HG02852 (cell line): ENCODE results near the gene SETD1A.

Source experiments
- ATAC-seq: cut with Tn5 transposase; IDR thresholded peaks from one replicate; pipeline ENCODE4 v1.9.1; 2021; ENCODE audit warnings: mild to moderate bottlenecking, moderate library complexity; ENCODE audit not compliant: unreplicated experiment

SETD1A gene

GRCh38 chr16:30953111-30953510 is 4.4 kb upstream of the SETD1A start:
- no peak for ATAC-seq

GRCh38 chr16:30953511-30954124 is 3.9 kb upstream of the SETD1A start:
- peak; percentile 25 for ATAC-seq

DNA sequence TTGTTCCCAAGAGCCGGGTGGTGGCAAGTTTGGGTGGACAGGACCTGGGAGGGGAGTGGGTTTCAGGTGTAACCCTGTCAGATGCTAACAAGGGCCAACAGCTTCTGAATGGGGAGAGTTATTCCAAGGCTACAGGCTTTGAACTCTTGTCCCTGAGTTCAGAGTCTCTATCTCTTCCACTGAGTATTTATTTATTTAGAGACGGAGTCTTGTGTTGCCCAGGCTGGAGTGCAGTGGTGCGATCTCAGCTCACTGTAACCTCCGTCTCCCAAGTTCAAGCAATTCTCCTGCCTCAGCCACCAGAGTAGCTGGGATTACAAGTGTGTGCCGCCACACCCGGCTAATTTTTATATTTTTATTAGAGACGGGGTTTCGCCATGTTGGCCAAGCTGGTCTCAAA is 2.6 kb upstream of the SETD1A start:
- no peak for ATAC-seq

DNA sequence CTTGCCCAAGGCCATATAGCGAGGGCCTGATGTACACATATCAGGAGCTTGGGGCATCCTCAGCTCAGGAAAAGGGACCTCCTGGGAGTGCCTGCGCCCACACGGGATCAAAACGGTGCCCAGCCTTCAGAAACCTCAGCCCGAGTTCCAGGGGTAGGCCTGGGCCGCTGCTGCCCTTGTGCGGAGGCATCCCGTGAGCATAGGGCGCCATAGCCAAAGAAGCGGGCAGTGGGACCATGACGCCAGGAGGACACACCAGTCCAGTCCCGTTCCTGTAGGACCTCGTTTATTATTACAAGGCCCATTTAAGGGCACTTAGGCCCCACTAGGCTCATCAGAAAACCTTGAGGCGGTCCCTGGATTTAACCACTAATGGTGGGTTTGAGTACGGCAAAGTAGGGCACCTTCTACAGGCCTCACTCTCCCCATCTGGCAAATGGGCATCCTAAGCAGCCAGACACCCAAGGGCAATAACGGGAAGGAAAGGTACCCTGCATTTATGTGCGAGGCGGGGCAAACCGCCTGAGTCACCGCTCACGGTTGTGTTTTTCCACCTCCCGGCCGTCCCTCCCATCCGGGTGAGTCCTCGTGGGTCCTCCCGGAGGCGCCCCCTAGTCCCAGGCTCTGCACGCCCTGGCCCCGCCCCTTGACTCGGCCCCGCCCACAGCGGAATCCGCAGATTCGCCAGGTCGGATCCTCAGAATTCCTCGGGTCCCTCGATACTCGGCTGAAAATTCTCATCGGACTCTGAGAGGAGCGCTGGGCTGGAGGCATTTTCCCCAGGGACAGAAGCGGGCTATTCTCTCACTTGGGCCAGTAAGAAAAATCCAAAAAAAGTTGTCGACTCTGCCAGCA is 726 bp upstream of the SETD1A start:
- ATAC-seq, result peak; percentile 48

- ATAC-seq, result peak; percentile 28
Measured at GRCh38 chr16:30958175-30959079, 873 bp downstream of the SETD1A start.

- ATAC-seq, result no peak
Measured at GRCh38 chr16:30961384-30961783, 3.8 kb downstream of the SETD1A start.

GRCh38 chr16:30963925-30964511 is 6.5 kb downstream of the SETD1A start:
- ATAC-seq, result no peak

- no peak for ATAC-seq
Measured at GRCh38 chr16:30964574-30965226, 7.1 kb downstream of the SETD1A start.

- no peak for ATAC-seq
Measured at GRCh38 chr16:30965436-30965835, 7.9 kb downstream of the SETD1A start.

DNA sequence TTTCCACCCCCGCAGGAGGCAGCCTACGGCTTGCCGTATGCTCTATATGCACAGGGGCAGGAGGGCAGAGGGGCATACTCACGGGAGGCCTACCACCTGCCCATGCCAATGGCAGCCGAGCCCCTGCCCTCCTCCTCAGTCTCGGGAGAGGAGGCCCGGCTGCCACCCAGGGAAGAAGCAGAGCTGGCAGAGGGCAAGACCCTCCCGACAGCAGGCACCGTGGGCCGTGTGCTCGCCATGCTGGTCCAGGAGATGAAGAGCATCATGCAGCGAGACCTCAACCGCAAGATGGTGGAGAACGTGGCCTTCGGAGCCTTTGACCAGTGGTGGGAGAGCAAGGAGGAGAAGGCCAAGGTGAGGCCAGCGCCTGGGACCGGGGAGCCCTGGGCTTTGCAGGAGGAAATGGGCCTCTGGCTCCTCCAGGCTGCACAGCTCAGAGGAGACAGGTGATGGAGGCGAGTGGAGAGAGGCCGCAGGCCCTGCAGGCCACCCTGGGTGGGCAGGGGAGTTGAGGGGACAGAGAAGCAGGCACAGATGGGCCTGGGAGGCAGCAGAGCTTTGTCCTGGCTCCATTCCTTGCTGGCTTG is 8.6 kb downstream of the SETD1A start:
- ATAC-seq, result no peak

GRCh38 chr16:30967795-30968194 is 10.2 kb downstream of the SETD1A start:
- ATAC-seq, result no peak

DNA sequence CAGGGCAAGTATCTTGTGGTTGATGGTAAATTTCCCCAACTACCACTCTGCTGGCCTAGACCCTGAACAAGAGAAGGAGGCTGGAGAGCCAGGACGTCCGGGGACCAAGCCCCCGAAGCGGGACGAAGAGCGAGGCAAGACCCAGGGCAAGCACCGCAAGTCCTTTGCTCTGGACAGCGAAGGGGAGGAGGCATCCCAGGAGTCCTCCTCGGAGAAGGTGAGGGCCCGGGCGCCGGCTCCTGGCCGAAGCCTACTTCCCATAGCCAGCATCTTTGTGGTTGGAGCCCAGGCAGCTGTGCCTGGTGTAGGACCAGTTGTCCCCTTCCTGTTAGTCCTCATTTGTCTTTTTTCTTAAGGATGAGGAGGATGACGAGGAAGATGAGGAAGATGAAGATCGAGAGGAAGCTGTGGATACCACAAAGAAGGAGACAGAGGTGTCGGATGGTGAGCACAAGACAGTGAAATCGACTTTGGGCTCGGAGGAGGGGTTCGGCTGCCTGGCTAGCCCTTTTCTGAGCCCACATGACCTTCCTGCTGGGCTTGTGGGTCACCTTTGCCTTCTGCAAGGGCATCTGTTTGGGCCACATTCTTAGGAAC is 11.8 kb downstream of the SETD1A start:
- no peak for ATAC-seq

DNA sequence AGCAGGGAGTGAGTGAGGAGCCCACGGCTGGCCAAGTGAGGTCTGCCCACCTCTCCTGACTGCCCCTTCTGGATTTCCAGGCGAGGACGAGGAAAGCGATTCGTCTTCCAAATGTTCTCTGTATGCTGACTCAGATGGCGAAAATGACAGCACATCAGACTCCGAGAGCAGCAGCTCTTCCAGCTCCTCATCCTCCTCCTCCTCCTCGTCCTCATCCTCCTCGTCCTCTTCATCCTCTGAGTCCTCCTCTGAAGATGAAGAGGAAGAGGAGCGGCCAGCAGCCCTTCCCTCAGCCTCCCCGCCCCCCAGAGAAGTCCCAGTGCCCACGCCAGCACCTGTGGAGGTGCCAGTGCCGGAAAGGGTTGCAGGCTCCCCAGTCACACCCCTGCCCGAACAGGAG is 13.7 kb downstream of the SETD1A start:
- no peak for ATAC-seq

DNA sequence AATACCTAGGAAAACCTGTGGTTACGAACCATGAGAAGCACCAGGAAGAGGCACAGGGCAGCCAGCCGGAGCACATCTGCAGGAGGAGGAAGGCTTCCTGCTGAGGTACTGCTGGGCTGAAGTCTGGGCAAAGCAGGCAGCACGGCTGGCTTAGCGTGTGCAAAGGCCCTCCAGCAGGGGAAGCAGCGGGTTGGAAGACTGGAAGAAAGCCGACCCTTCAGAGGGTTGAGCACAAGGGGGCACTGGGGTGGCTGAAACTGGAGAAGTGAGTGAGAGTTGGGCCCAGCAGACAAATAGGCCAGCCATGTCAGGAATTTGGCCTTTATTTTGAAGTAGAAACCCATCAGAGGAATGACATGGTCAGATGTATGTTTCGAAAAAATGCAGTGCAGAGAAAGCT is 15.3 kb downstream of the SETD1A start:
- ATAC-seq, result no peak

- no peak for ATAC-seq
Measured at GRCh38 chr16:30974348-30974747, 16.8 kb downstream of the SETD1A start.

- no peak for ATAC-seq
Measured at GRCh38 chr16:30976486-30976885, 18.9 kb downstream of the SETD1A start.

DNA sequence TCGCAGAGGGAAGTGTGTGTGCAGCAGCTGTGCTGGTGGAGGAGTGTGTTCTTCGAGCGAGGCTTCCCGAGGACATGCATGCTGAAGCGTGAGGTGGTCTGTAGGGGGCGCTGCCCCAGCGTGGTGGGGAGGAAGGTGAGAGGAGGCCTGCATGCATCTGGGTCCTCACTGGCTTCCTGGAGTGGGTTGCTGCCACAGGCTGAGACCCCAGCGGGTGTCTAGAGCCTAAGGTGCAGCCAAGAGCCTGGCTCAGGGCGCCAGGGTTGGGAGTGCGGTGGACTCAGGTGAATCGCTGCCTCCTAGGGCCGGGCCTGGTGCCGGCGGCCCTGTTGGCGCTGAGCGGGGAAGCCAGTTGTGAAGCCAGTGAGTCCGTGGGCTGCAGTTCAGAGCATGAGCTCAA is 19.9 kb downstream of the SETD1A start:
- ATAC-seq, result no peak

- no peak for ATAC-seq
Measured at GRCh38 chr16:30979170-30980022, 21.8 kb downstream of the SETD1A start.

- ATAC-seq, result no peak
Measured at GRCh38 chr16:30980023-30980371, 22.4 kb downstream of the SETD1A start.
